Measurements from ENCODE around the gene CLDN20.

The CLDN20 gene

DNA sequence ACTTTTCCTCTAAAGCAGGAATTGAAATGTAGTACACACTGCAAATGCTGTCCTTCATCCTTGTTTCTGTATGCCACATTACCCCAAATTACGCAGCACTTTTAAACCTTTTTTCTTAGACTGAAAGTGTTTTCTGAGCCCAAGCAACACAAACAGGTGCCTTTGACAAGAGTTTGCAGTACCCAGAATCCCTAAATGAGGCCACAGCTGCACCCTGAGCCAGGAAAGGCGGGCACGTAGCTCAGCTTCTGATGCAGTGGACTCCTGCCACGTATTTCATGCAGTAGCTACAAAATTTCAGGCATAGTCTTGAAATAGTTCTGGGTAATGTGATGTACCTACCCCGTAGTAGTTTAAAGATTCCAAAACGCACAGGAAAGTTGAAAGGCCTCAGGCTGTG is 31.0 kb upstream of the CLDN20 start:
- no peaks in the 10 kb centered on the region for H3K9me3 ChIP-seq (ENCODE audit: insufficient read depth, low read length)
- no peaks in the 10 kb centered on the region for H3K79me2 ChIP-seq (ENCODE audit: low read length)
- TF ChIP-seq, protein P1, sequence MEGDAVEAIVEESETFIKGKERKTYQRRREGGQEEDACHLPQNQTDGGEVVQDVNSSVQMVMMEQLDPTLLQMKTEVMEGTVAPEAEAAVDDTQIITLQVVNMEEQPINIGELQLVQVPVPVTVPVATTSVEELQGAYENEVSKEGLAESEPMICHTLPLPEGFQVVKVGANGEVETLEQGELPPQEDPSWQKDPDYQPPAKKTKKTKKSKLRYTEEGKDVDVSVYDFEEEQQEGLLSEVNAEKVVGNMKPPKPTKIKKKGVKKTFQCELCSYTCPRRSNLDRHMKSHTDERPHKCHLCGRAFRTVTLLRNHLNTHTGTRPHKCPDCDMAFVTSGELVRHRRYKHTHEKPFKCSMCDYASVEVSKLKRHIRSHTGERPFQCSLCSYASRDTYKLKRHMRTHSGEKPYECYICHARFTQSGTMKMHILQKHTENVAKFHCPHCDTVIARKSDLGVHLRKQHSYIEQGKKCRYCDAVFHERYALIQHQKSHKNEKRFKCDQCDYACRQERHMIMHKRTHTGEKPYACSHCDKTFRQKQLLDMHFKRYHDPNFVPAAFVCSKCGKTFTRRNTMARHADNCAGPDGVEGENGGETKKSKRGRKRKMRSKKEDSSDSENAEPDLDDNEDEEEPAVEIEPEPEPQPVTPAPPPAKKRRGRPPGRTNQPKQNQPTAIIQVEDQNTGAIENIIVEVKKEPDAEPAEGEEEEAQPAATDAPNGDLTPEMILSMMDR (IDR thresholded peaks at IDR 0.05; ENCODE audit: low read depth, low read length): no peak
- no peak for TF ChIP-seq EZH2phosphoT487 (IDR thresholded peaks at IDR 0.05; ENCODE audit: low read depth)

DNA sequence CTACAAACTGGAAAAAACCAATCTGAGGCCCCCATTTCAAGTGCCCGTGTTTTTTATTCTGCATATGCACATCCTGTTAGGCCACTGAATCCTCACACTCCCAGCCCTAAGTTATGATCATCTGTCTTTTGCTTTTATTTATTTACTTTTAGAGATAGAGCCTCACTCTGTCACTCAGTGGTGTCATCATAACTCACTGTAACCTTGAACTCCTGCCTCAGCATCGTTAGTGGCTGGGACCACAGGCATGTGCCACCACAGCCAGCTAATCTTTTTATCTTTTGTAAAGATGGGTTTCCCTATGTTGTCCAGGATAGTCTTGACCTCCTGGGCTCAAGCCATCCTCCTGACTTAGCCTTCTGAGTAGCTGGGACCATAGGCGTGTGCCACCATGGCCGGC is 29.6 kb upstream of the CLDN20 start:
- H3K4me2 ChIP-seq (ENCODE audit: low read length): no peak overlapping the region

More for the DNA sequence above, 31.0 kb upstream of the CLDN20 start:
- no peaks in the 10 kb centered on the region for H3K4me1 ChIP-seq (ENCODE audit: low read length)
- no peak overlapping the region for H3K4me3 ChIP-seq (ENCODE audit: low read length)
- H3K4me2 ChIP-seq (ENCODE audit: low read length): no peak overlapping the region
- H4K20me1 ChIP-seq (ENCODE audit: insufficient read depth, low read length): no peaks in the 10 kb centered on the region
- H2AFZ ChIP-seq (ENCODE audit: low read depth, low read length): no peak overlapping the region
- H3K36me3 ChIP-seq (replicated peaks; ENCODE audit: low read depth, low read length): peaks cover 3% of the 10 kb centered on the region
- no peak overlapping the region for H3K27ac ChIP-seq (ENCODE audit: low read length)
- no peak overlapping the region for H3K9ac ChIP-seq (ENCODE audit: low read length)
- no peaks in the 10 kb centered on the region for H3K27me3 ChIP-seq (ENCODE audit: low read depth, low read length)

DNA sequence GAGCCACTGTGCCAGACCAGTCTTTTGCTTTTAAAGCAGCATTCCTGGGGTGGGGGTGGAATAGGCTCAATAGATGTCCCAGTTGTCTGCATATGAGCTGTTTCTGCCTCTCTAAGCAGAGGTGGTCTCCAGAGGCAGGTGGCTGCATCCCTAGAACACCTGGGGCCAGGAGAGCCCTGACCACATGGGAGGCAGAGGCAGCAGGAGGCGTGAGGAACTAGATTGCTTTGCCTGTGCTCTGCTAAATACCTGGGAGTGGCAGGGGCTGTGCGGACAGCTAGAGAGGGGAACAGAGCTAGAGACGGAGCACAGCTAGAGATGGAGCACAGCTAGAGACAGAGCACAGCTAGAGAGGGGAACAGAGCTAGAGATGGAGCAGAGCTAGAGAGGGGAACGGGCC is 29.1 kb upstream of the CLDN20 start:
- H3K4me3 ChIP-seq (ENCODE audit: low read length): no peak overlapping the region
- no peak overlapping the region for H3K4me2 ChIP-seq (ENCODE audit: low read length)
- H4K20me1 ChIP-seq (ENCODE audit: insufficient read depth, low read length): no peaks in the 10 kb centered on the region
- no peak overlapping the region for H3K27ac ChIP-seq (ENCODE audit: low read length)
- no peaks in the 10 kb centered on the region for H3K4me1 ChIP-seq (ENCODE audit: low read length)
- H3K9me3 ChIP-seq (ENCODE audit: insufficient read depth, low read length): no peaks in the 10 kb centered on the region
- H3K79me2 ChIP-seq (ENCODE audit: low read length): no peaks in the 10 kb centered on the region
- no peaks in the 10 kb centered on the region for H3K27me3 ChIP-seq (ENCODE audit: low read depth, low read length)
- no peak for TF ChIP-seq EZH2phosphoT487 (IDR thresholded peaks at IDR 0.05; ENCODE audit: low read depth)
- TF ChIP-seq, protein P1 (IDR thresholded peaks at IDR 0.05; ENCODE audit: low read depth, low read length): no peak
- H2AFZ ChIP-seq (ENCODE audit: low read depth, low read length): no peak overlapping the region
- no peak overlapping the region for H3K9ac ChIP-seq (ENCODE audit: low read length)
- no peaks in the 10 kb centered on the region for H3K36me3 ChIP-seq (replicated peaks; ENCODE audit: low read depth, low read length)

More for the DNA sequence above, 29.6 kb upstream of the CLDN20 start:
- Histone ChIP-seq H3K27me3 (ENCODE audit: low read depth, low read length) (no peaks in the 10 kb centered on the region), H3K9ac (ENCODE audit: low read length) (no peak overlapping the region), H3K4me3 (ENCODE audit: low read length) (no peak overlapping the region), H3K36me3 (replicated peaks; ENCODE audit: low read depth, low read length) (peaks cover 3% of the 10 kb centered on the region), H3K27ac (ENCODE audit: low read length) (no peak overlapping the region), H4K20me1 (ENCODE audit: insufficient read depth, low read length) (no peaks in the 10 kb centered on the region), H3K79me2 (ENCODE audit: low read length) (no peaks in the 10 kb centered on the region), H2AFZ (ENCODE audit: low read depth, low read length) (no peak overlapping the region), H3K4me1 (ENCODE audit: low read length) (no peaks in the 10 kb centered on the region), H3K9me3 (ENCODE audit: insufficient read depth, low read length) (no peaks in the 10 kb centered on the region)
- TF ChIP-seq, protein P1 (IDR thresholded peaks at IDR 0.05; ENCODE audit: low read depth, low read length): no peak
- TF ChIP-seq EZH2phosphoT487 (IDR thresholded peaks at IDR 0.05; ENCODE audit: low read depth): no peak

DNA sequence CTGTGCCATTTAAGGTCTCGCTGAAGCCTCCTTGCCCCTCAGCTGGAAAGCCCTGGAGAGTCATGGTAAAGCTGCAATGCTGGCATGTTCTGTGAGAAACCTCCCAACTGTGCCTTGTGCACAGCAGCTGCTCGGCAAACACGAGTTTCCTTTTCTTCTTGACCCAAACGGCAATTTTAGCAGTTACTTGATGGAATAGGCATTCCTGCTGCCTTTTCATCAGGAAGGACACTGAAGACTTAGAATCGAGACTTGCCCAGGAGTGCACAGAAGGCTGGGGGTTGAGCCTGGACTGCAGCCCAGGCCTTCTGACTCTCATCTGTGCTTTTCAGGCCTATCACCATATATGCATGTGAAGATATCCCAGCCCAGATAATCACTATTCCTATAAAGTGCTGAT is 28.7 kb upstream of the CLDN20 start:
- TF ChIP-seq EZH2phosphoT487 (IDR thresholded peaks at IDR 0.05; ENCODE audit: low read depth): no peak
- TF ChIP-seq, protein P1 (IDR thresholded peaks at IDR 0.05; ENCODE audit: low read depth, low read length): no peak
- H3K36me3 ChIP-seq (replicated peaks; ENCODE audit: low read depth, low read length): no peaks in the 10 kb centered on the region
- no peaks in the 10 kb centered on the region for H3K4me1 ChIP-seq (ENCODE audit: low read length)
- H2AFZ ChIP-seq (ENCODE audit: low read depth, low read length): no peak overlapping the region
- no peak overlapping the region for H3K4me2 ChIP-seq (ENCODE audit: low read length)
- no peak overlapping the region for H3K27ac ChIP-seq (ENCODE audit: low read length)
- no peak overlapping the region for H3K4me3 ChIP-seq (ENCODE audit: low read length)
- no peak overlapping the region for H3K9ac ChIP-seq (ENCODE audit: low read length)
- no peaks in the 10 kb centered on the region for H3K27me3 ChIP-seq (ENCODE audit: low read depth, low read length)
- no peaks in the 10 kb centered on the region for H3K79me2 ChIP-seq (ENCODE audit: low read length)
- H3K9me3 ChIP-seq (ENCODE audit: insufficient read depth, low read length): no peaks in the 10 kb centered on the region
- no peaks in the 10 kb centered on the region for H4K20me1 ChIP-seq (ENCODE audit: insufficient read depth, low read length)

All from OCI-LY3 (cell line).